Stimulated activated CD8-positive, alpha-beta memory T cell treated with anti-CD3 and anti-CD28 coated beads, Interleukin-15, amount 100 ng/mL, for 48 hours (primary cell): ENCODE data around the gene LINC00237.

ENCODE experiments used
- DNase-seq, 2 donors: peaks; one replicate each; pipeline ENCODE4 v3.0.0-alpha.2; 2020; ENCODE audit warnings: low read depth in 2 of 2

The LINC00237 gene

DNA sequence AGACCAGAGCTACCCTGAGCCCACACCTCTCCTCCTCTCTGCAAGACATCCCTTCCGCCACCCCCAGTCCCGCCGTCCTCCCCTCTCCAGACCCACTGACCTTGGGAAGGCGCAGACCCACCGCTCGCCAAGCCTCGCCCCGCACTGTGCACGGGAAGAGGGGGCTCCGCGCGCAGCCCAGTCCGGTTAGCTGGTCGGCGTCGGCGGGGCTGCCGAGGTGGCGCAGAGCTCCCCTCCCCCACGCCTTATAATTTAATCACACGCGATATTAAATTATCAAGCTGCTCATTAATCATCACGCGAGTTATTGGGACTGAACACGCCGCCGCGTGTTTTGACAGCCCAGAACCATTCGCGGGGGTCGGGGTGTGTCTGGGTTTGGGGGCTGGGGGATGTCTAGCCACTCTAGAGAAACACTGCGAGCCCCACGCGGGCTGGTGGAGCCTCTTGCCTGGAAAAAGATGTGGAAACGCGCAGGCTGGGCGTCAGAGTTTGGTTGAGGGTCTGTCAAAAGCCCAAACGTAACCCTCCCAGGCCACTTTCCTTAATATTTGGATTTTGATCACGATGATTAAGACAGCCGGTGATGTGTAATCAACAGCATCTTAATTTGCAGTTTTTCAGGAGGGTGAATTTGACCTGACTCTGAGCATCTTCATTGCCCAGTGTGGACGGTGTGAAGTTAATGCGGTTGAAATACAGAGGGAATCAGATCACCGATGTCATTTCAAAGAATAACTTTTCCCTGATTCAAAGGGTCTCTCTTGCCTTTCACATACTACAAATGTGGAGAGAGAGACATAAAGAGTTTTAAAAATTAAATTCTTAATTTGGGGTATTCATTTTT is at the start of gene LINC00237:
LINC00237 (minus strand) TSS at position 188 of the 847 bp plus-strand sequence.
- no peak for DNase-seq

- no peak for DNase-seq
Observed at GRCh38 chr20:21155268-21155667, 49.1 kb upstream of the LINC00237 start.

- DNase-seq = no peak
Observed at GRCh38 chr20:21154692-21155091, 48.5 kb upstream of the LINC00237 start.

- no peak for DNase-seq
Observed at GRCh38 chr20:21151791-21152190, 45.6 kb upstream of the LINC00237 start.

GRCh38 chr20:21149344-21149743 is 43.2 kb upstream of the LINC00237 start:
- no peak for DNase-seq

DNA sequence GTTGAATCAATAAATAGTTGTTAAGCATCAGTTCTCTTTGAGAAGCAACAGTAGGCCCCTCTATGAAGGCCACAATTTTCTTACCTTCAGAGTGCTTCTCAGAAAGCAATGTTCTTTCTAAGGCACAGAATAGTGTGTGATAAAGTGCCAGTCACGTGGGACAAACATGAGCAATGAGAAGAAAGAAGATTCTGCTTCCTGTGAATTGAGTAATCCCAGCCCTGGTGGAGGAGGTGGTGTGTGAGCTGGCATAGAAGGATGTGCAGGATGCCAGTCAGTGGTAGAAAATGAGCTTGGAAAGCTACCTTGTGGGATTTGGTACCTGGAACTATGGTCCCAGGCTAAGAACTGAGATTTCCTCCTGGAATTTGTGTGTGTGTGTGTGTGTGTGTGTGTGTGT is 41.4 kb upstream of the LINC00237 start:
- no peak for DNase-seq

DNA sequence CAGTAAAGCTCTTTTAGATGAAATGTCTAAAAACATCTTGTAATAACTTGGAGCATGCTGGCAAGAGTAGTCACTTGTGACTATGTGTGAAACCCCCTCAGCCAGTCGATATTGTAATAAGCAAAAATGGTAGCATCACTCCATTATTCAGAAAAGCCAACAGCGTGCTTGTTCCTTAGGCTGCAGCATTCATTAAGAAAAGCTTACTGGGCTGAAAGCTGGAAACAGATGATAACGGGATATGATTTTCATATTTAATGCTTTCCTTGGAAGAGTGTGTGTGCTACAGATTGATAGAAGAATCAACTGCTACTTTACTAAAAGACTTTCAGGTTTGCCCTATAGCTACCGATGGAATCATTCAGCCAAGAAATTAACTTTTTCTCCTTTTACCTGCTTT is 40.1 kb upstream of the LINC00237 start:
- no peak for DNase-seq

DNA sequence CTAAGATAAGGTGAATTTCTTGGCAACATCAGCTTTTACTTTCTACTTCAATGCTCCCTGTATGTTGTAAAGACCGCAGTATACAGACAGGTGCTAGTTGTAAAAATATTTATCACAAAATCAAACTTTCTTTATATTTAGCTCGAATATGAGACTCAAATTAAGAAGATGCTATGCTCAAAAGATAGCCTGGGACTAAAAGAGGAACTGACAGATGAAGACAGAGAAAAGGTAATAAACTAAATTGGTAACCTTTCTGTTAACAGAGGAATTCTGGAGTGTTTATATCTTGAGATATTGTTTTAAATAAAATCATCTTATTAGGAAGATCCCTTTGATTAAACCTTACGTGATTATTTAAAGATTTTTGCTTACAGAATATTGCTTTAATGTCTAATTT is 39.3 kb upstream of the LINC00237 start:
- no peak for DNase-seq

GRCh38 chr20:21143194-21143890 is 37.2 kb upstream of the LINC00237 start:
- no peak for DNase-seq

- no peak for DNase-seq
Observed at GRCh38 chr20:21141825-21142224, 35.7 kb upstream of the LINC00237 start.

- no peak for DNase-seq
Observed at GRCh38 chr20:21139881-21140566, 33.9 kb upstream of the LINC00237 start.

GRCh38 chr20:21137078-21137477 is 30.9 kb upstream of the LINC00237 start:
- no peak for DNase-seq

- no peak for DNase-seq
Observed at GRCh38 chr20:21136015-21136732, 30.0 kb upstream of the LINC00237 start.

DNA sequence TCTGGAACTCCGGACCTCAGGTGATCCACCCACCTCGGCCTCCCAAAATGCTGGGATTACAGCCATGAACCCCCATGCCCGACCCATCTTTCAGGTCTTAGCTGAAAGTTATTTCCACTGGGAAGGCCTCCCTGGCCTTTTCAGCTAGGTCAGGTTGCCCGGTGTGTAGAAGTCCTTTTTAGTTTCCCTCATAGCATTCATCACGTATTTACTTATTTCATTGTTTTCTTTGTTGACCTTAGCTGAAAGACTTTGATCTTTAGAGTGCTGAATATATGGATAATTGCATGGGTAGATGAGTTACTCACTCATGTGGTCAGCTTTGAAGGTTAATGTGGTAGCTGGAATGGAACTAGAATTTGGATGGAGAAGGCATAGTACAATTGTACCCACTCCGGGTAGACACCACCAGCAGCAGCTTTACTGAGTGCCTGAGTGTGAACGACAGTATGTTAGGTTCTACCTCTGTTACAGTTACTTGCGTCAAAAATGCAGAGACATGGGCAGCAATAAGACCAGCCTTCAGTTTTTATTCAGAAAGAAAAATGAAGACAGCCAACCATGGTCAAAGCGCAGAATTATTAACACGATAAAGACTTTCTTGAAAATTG is 28.8 kb upstream of the LINC00237 start:
- DNase-seq = no peak

GRCh38 chr20:21133917-21134622 is 27.9 kb upstream of the LINC00237 start:
- DNase-seq = no peak

- DNase-seq = no peak
Observed at GRCh38 chr20:21133404-21133803, 27.2 kb upstream of the LINC00237 start.

DNA sequence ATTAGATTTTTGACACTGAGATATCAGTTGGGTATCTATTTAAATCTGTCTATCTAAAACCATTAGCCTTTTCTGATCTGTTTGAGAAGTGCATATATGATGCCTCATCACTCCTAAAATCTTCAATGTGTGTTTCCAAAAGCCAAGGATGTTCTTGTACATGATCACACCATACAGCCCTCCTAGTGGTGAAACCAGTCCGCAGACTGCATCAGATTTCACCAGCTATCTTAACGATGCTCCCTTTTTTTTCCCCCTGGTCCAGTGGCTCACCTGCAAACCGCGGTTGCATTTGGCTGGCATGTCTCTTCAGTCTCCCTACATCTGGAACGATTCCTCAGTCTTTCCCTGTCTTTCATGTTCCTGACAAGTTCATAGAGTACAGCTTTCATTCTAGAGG is 23.7 kb upstream of the LINC00237 start:
- DNase-seq = no peak

DNA sequence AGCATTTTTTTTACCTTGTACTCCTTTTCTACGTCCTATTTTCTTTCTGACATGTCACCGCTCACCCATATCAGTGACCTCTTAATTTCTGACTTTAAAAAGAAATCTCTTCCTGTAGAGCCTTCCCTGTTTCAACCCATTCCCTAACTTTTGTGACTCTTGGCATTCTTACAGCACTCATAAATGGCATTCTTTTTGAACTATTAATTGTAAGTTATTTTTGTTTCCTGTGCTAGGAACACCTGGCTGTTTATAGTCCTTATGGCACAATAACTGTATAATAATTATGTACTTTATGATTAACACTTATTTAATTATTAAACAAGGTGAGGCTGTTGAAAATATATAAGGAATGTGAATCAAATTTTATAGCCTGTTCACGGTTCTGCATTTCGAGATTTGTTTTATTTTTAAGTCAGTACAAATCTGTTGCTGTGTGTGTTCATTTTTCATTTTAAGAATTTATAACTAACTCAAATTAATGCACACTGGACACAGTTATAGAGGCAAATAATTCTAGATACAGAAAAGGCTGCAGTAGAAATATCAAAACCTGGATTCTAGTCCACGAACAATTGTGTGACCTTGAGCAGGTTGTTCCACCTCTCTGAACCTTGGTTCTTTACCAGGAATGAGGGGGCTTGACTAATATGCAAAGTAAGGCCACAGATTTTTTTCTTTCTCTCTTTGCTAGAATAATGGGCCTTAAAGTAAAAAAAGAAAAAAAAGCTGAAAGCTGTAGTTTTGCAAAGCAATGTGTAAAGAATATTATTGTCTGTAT is 21.2 kb upstream of the LINC00237 start:
- no peak for DNase-seq

DNA sequence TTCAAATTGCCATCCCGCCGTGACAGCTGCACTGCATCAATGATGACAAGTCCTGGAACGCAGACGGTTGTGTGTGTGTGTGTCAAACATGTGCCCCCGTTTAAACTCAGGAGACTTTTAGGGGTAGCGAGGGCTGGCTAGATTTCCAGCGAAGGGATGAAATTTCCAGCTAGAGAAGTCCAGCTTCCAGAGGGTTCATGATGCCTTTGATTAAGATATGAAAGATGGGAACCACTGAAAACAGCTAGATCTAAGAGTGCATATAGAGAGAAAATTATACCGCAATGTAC is 20.4 kb upstream of the LINC00237 start:
- DNase-seq = no peak

DNA sequence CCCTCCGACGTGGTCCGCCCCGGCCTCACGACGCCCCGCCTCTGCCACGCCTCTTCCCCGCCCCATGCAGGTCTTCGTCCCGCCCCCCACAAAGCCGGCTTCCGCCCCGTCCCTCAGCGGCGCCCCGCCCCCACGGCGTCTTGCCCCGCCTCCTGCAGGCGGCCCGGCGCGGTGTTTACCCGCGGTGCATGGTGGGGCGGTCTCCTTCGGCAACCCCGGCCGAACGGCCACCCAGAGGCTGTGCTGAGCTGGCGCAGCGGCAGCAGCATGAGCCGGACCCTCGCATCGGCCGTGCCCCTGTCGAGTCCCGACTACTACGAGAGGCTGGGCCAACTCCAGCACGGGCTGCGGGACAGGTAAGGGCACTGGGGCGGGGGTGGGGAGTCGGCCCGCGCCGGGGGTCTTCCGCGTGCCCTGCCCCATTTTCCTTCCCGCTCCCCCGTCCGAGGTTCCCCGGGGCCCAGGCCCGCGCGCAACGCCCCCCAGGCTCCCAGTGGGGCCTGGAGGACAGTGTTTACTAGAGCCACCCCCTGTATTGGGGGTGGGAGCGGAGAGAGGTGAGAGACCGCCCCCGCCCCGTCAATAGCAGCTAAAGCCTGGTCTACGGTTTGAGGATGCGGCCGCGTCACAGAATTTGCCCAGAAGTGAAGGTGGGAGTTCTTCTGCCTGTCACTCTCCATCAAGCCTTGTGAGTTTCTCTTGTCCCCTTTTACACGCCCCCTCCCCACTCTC is 19.9 kb upstream of the LINC00237 start, which contains the start of gene KIZ:
KIZ (plus strand) TSS at position 234 of the 732 bp plus-strand sequence; CDS start at position 268, 34 bp downstream.
- DNase-seq = peak; percentile 96
